HEK293 (cell line): Measurements from ENCODE around the gene UCP2.

Experiments used
- CTCF ChIA-PET: fragments of 350-600 bp; formaldehyde crosslinking; extraction: SDS; loops from one replicate; lab custom pipeline; 2021; ENCODE audit warnings: antibody characterized with exemption; lab: Yijun Ruan, JAX
- POLR2A ChIA-PET: fragments of 300-600 bp; formaldehyde crosslinking; extraction: SDS; loops from one replicate; lab custom pipeline; 2020; ENCODE audit warnings: antibody characterized with exemption, inconsistent platforms; lab: Yijun Ruan, JAX
- H3K27ac ChIP-seq: fragments of 200-500 bp; sonication (Bioruptor generic); 2 replicates; pipeline ENCODE4 v1.5.1; 2014; ENCODE audit warnings: low read depth, low read length, control low read depth, inconsistent platforms; ENCODE audit errors: extremely low read depth
- H3K36me3 ChIP-seq, 2 experiments: fragments of 200-500 bp in 1 of 2; sonication (Bioruptor generic) in 1 of 2; 1 replicate in 1 of 2; 2 replicates in 1 of 2; pipeline ENCODE4 v1.5.1; 2014 to 2017; ENCODE audit warnings: inconsistent platforms in 2 of 2, low read length in 2 of 2; ENCODE audit not compliant: control insufficient read depth in 2 of 2, insufficient read depth in 1 of 2
- H3K4me1 ChIP-seq: fragments of 200-500 bp; sonication (Bioruptor generic); 2 replicates; pipeline ENCODE4 v1.5.1; 2014; ENCODE audit warnings: mild to moderate bottlenecking, low read length, inconsistent platforms; ENCODE audit not compliant: control insufficient read depth, insufficient read depth
- H3K4me3 ChIP-seq: 2 replicates; pipeline ENCODE4 v1.5.1; 2011; ENCODE audit warnings: low read depth, mild to moderate bottlenecking, control low read depth, low read length, moderate library complexity
- H3K9me3 ChIP-seq: fragments of 200-500 bp; sonication (Bioruptor generic); 2 replicates; pipeline ENCODE4 v1.5.1; 2014; ENCODE audit warnings: low read depth, low read length, inconsistent platforms; ENCODE audit not compliant: control insufficient read depth, insufficient read depth
- FEZF1 ChIP-seq: fragments of 450-650 bp; formaldehyde crosslinking; IDR thresholded peaks from 2 replicates; pipeline ENCODE4 v1.5.1; 2016; ENCODE audit warnings: missing biosample characterization, missing genetic modification characterization
- GLIS1 ChIP-seq: fragments of 450-650 bp; formaldehyde crosslinking; IDR thresholded peaks from 2 replicates; pipeline ENCODE4 v1.5.1; 2016; ENCODE audit warnings: missing biosample characterization, missing genetic modification characterization
- KLF1 ChIP-seq: fragments of 450-650 bp; formaldehyde crosslinking; IDR thresholded peaks from 2 replicates; pipeline ENCODE4 v1.5.1; 2016; ENCODE audit warnings: missing biosample characterization, missing genetic modification characterization
- KLF17 ChIP-seq: fragments of 450-650 bp; formaldehyde crosslinking; IDR thresholded peaks from 2 replicates; pipeline ENCODE4 v1.5.1; 2016; ENCODE audit warnings: missing biosample characterization, missing genetic modification characterization
- YY2 ChIP-seq: fragments of 450-650 bp; formaldehyde crosslinking; IDR thresholded peaks from 2 replicates; pipeline ENCODE4 v1.5.1; 2016; ENCODE audit warnings: missing biosample characterization, missing genetic modification characterization
- ZEB2 ChIP-seq: fragments of 450-650 bp; formaldehyde crosslinking; IDR thresholded peaks from 2 replicates; pipeline ENCODE4 v1.5.1; 2016; ENCODE audit warnings: missing biosample characterization, missing genetic modification characterization
- ZNF146 ChIP-seq: fragments of 450-650 bp; formaldehyde crosslinking; IDR thresholded peaks from 2 replicates; pipeline ENCODE4 v1.5.1; 2016; ENCODE audit warnings: missing biosample characterization, missing genetic modification characterization
- ZNF214 ChIP-seq: fragments of 450-650 bp; formaldehyde crosslinking; IDR thresholded peaks from 2 replicates; pipeline ENCODE4 v1.5.1; 2017; ENCODE audit warnings: missing biosample characterization, mild to moderate bottlenecking, missing genetic modification characterization, borderline replicate concordance
- ZNF266 ChIP-seq: fragments of 450-650 bp; formaldehyde crosslinking; IDR thresholded peaks from 2 replicates; pipeline ENCODE4 v1.5.1; 2016; ENCODE audit warnings: missing biosample characterization, missing genetic modification characterization, low read depth
- ZNF280D ChIP-seq: fragments of 450-650 bp; formaldehyde crosslinking; IDR thresholded peaks from 2 replicates; pipeline ENCODE4 v1.5.1; 2016; ENCODE audit warnings: missing biosample characterization, missing genetic modification characterization
- ZNF302 ChIP-seq: fragments of 450-650 bp; formaldehyde crosslinking; IDR thresholded peaks from 2 replicates; pipeline ENCODE4 v1.5.1; 2016; ENCODE audit warnings: missing biosample characterization, missing genetic modification characterization, low read depth
- ZNF324 ChIP-seq: fragments of 450-650 bp; formaldehyde crosslinking; IDR thresholded peaks from 2 replicates; pipeline ENCODE4 v1.5.1; 2016; ENCODE audit warnings: missing biosample characterization, missing genetic modification characterization
- ZNF350 ChIP-seq: fragments of 450-650 bp; formaldehyde crosslinking; IDR thresholded peaks from 2 replicates; pipeline ENCODE4 v1.5.0; 2017; ENCODE audit warnings: missing biosample characterization, mild to moderate bottlenecking, missing genetic modification characterization
- ZNF394 ChIP-seq: fragments of 450-650 bp; formaldehyde crosslinking; IDR thresholded peaks from 2 replicates; pipeline ENCODE4 v1.5.1; 2016; ENCODE audit warnings: missing biosample characterization, missing genetic modification characterization, mild to moderate bottlenecking, moderate library complexity, borderline replicate concordance
- ZNF513 ChIP-seq: fragments of 450-650 bp; IDR thresholded peaks from 2 replicates; pipeline ENCODE4 v1.5.1; 2018; ENCODE audit warnings: missing biosample characterization, missing genetic modification characterization
- ZNF600 ChIP-seq: fragments of 450-650 bp; formaldehyde crosslinking; IDR thresholded peaks from 2 replicates; pipeline ENCODE4 v1.5.1; 2016; ENCODE audit warnings: missing biosample characterization, missing genetic modification characterization
- ZNF776 ChIP-seq: fragments of 450-650 bp; formaldehyde crosslinking; IDR thresholded peaks from 2 replicates; pipeline ENCODE4 v1.5.0; 2017; ENCODE audit warnings: missing biosample characterization, missing genetic modification characterization, borderline replicate concordance
- ZNF830 ChIP-seq: fragments of 450-650 bp; IDR thresholded peaks from 2 replicates; pipeline ENCODE4 v1.5.0; 2018; ENCODE audit warnings: missing biosample characterization, missing genetic modification characterization, low read depth, mild to moderate bottlenecking, moderate library complexity

The UCP2 gene

GRCh38 chr11:74004046-74004695 is 21.5 kb upstream of the UCP2 start (continued):
- TF ChIP-seq ZNF830 (tag by site-specific recombination) (no peak), ZNF513 (tag by site-specific recombination) (no peak), YY2 (tag by site-specific recombination) (no peak), ZNF146 (tag by site-specific recombination) (no peak), FEZF1 (no peak), ZNF302 (tag by site-specific recombination) (no peak), ZNF214 (no peak), KLF17 (no peak), ZNF266 (tag by site-specific recombination) (no peak), ZNF394 (tag by site-specific recombination) (no peak), ZNF324 (tag by site-specific recombination) (no peak), GLIS1 (tag by site-specific recombination) (no peak), ZEB2 (tag by site-specific recombination) (no peak)

- CTCF ChIA-PET = interaction anchor here (1.0 kb wide), 1 partner anchor 11 kb away, joined by 3 read pairs; no protein-coding TSS in a partner anchor
- no peak for TF ChIP-seq ZNF776 (tag by site-specific recombination)
- H3K9me3 ChIP-seq = no peaks in the 10 kb centered on the region
These were observed 20.2 kb upstream of the UCP2 start for GRCh38 chr11:74002832-74003231.

GRCh38 chr11:74001822-74002286 is 19.2 kb upstream of the UCP2 start:
- Histone ChIP-seq H3K4me1 (no peaks in the 10 kb centered on the region), H3K36me3 (peaks cover 0 to 13% of the 10 kb centered on the region in 2 experiments; a peak in 1 of 3 replicates)
- TF ChIP-seq ZNF280D (tag by site-specific recombination) = no peak
- peak; percentile 23; the same call in 1 of the 2 replicates for TF ChIP-seq GLIS1 (tag by site-specific recombination)
- TF ChIP-seq KLF1 (tag by site-specific recombination) = peak; percentile 63; the same call in 1 of the 2 replicates
- no peak for TF ChIP-seq ZNF350 (tag by site-specific recombination)
- no peak for TF ChIP-seq ZNF600 (tag by site-specific recombination)
- TF ChIP-seq, all 188 proteins: peak for 2
- H3K9me3 ChIP-seq = no peaks in the 10 kb centered on the region
- POLR2A ChIA-PET = no interaction called here
- H3K27ac ChIP-seq = no peak overlapping the region
- CTCF ChIA-PET = no interaction called here
- no peak overlapping the region for H3K4me3 ChIP-seq

More at GRCh38 chr11:74002832-74003231, 20.2 kb upstream of the UCP2 start:
- peaks cover 0 to 13% of the 10 kb centered on the region in 2 experiments; a peak in 1 of 3 replicates for H3K36me3 ChIP-seq
- POLR2A ChIA-PET = no interaction called here
- no peaks in the 10 kb centered on the region for H3K4me1 ChIP-seq
- H3K4me3 ChIP-seq = no peak overlapping the region
- H3K27ac ChIP-seq = no peak overlapping the region
